ENCODE measurements around the gene PKHD1.

DNA sequence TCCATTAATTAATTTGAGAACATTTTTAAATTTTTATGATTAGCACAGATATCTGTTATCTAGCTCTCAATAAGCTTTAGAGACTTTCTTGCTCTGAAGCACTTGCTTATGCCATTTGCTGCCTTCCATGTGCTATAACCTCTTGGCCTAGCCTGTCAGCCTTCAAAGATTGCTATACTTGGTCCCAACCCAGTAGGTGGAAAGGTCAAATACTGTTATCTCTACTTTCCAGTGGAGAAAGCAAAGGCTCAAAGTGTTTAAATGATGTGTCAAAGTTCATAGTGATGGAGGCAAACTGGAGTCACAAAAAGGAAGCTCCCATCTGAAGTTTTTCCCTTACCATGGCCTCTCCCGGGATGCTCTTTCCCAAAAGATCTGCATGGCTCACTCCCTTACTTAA lies 125.1 kb downstream of the PKHD1 start:
- TF ChIP-seq CTCF (IDR thresholded peaks at IDR 0.05; ENCODE audit: low read length) (no peak), EZH2 (IDR thresholded peaks at IDR 0.05; ENCODE audit: borderline replicate concordance, low read length) (no peak)

All from OCI-LY1 (cell line).